Measurements from ENCODE around the gene TIMM10. TPM values are rescaled to one million over a fixed set of nuclear protein-coding genes. Genes with fewer than 3 reads are reported as not detected.

TIMM10 gene
- total and polyA plus RNA-seq, 11 donors = 36.6 to 135 (median 46.4) TPM

- TF ChIP-seq POLR2A (IDR thresholded peaks at IDR 0.05) (no peak), CTCF (IDR thresholded peaks at IDR 0.05) (no peak)
- intact Hi-C loops (cut with DNase I) = loop anchor here in 2 of 10 donors (1.0 to 2.0 kb wide), 2 partner anchors 31 to 127 kb away; partner anchors contain the start of gene CLP1 (in 1 of the 2)
- H3K4me1 ChIP-seq = peaks cover 0 to 21% (median 11%) of the 10 kb centered on the region in 12 donors
- H3K36me3 ChIP-seq = peaks cover 0 to 19% (median 15%) of the 10 kb centered on the region in 9 donors
- no peaks in the 10 kb centered on the region for H3K27me3 ChIP-seq
- H3K9me3 ChIP-seq = no peaks in the 10 kb centered on the region
- peak overlapping the region in 11 of 12 donors; percentile 16 to 81 (median 72) for H3K27ac ChIP-seq
- H3K4me3 ChIP-seq = peak overlapping the region; percentile 55 to 91 (median 72)
- 1 to 4% (median 2%) methylated on average over 13 to 17 of the region's 17 CpGs for WGBS, 4 donors
- DNase-seq = peak in 1 of 5 donors; percentile 26
- peak in 1 of 4 donors; percentile 30 for ATAC-seq
Observed at GRCh38 chr11:57530215-57530595, 349 bp downstream of the TIMM10 start.

- TF ChIP-seq POLR2A (IDR thresholded peaks at IDR 0.05) (no peak), CTCF (IDR thresholded peaks at IDR 0.05) (no peak)
- H3K27me3 ChIP-seq = no peaks in the 10 kb centered on the region
- no peak overlapping the region for H3K27ac ChIP-seq
- H3K4me3 ChIP-seq = no peak overlapping the region
- H3K9me3 ChIP-seq = no peaks in the 10 kb centered on the region
- H3K36me3 ChIP-seq = peaks cover 0 to 23% (median 15%) of the 10 kb centered on the region in 9 donors
- no peak for ATAC-seq
- no peak for DNase-seq
- H3K4me1 ChIP-seq = peaks cover 0 to 21% (median 11%) of the 10 kb centered on the region in 12 donors
- intact Hi-C loops (cut with DNase I) = loop anchor here in 8 of 10 donors (2.0 to 10.0 kb wide), 7 partner anchors 36 to 192 kb away; partner anchors contain the start of genes P2RX3 (in 1 of the 8) and SSRP1 (in 1 of the 8)
Observed at GRCh38 chr11:57529012-57529411, 1.5 kb downstream of the TIMM10 start.

- DNase-seq = peak; percentile 49 to 71 (median 63)
- H3K27me3 ChIP-seq = no peaks in the 10 kb centered on the region
- intact Hi-C loops (cut with DNase I) = loop anchor here (1.0 to 10.0 kb wide), 15 partner anchors 28 to 190 kb away; partner anchors contain the start of genes P2RX3 (in 1 of the 10) and SSRP1 (in 1 of the 10)
- TF ChIP-seq CTCF (IDR thresholded peaks at IDR 0.05) (peak; percentile 89 to 97 (median 93)), POLR2A (IDR thresholded peaks at IDR 0.05) (no peak)
- no peak overlapping the region for H3K4me3 ChIP-seq
- WGBS, 4 donors = 17 to 20% (median 17%) methylated on average over 7 of the region's 7 CpGs
- peaks cover 0 to 23% (median 15%) of the 10 kb centered on the region in 9 donors for H3K36me3 ChIP-seq
- no peak for ATAC-seq
- H3K27ac ChIP-seq = no peak overlapping the region
- peaks cover 0 to 21% (median 11%) of the 10 kb centered on the region in 12 donors for H3K4me1 ChIP-seq
- no peaks in the 10 kb centered on the region for H3K9me3 ChIP-seq
Observed at GRCh38 chr11:57527056-57527631, 3.4 kb downstream of the TIMM10 start.

- ATAC-seq (no peak), DNase-seq (no peak)
- H3K36me3 ChIP-seq = peaks cover 0 to 18% (median 8%) of the 10 kb centered on the region in 9 donors
- intact Hi-C loops (cut with DNase I) = loop anchor here in 1 of 10 donors (10.0 kb wide), 1 partner anchor 61 kb away; no protein-coding TSS in a partner anchor
- no peak overlapping the region for H3K27ac ChIP-seq
- 91 to 95% (median 92%) methylated on average over 4 of the region's 4 CpGs for WGBS, 4 donors
- H3K9me3 ChIP-seq = no peaks in the 10 kb centered on the region
- H3K4me3 ChIP-seq = no peak overlapping the region
- H3K27me3 ChIP-seq = no peaks in the 10 kb centered on the region
- H3K4me1 ChIP-seq = peaks cover 0 to 5% (median 0%) of the 10 kb centered on the region in 12 donors
- no peak for TF ChIP-seq CTCF (IDR thresholded peaks at IDR 0.05)
- TF ChIP-seq POLR2A (IDR thresholded peaks at IDR 0.05) = no peak
Observed at GRCh38 chr11:57523419-57523818, 7.1 kb downstream of the TIMM10 start.
